SKM-1 treated with dmso at 0.1 percent for 144 hours (cell line): Measurements from ENCODE around the gene ELMO1.

Source experiments
- DNase-seq: peaks from one replicate; lab custom pipeline; 2025; ENCODE audit not compliant: unreplicated experiment; lab: John Stamatoyannopoulos, UW

The ELMO1 gene

GRCh38 chr7:37448636-37449361 is at the start of gene ELMO1:
ELMO1 (minus strand) TSS chr7:37448864; CDS start chr7:37342690, 106,174 bp downstream.
- peak; percentile 96 for DNase-seq

GRCh38 chr7:37497576-37497975 is 48.9 kb upstream of the ELMO1 start:
- DNase-seq: no peak

- peak; percentile 72 for DNase-seq
Observed at GRCh38 chr7:37495574-37496184, 47.0 kb upstream of the ELMO1 start.

- DNase-seq: peak; percentile 66
Observed at GRCh38 chr7:37494926-37495325, 46.3 kb upstream of the ELMO1 start.

- no peak for DNase-seq
Observed at GRCh38 chr7:37493810-37494209, 45.1 kb upstream of the ELMO1 start.

GRCh38 chr7:37493123-37493522 is 44.5 kb upstream of the ELMO1 start:
- no peak for DNase-seq

- DNase-seq: no peak
Observed at GRCh38 chr7:37491919-37492694, 43.4 kb upstream of the ELMO1 start.

- DNase-seq: no peak
Observed at GRCh38 chr7:37489703-37490102, 41.0 kb upstream of the ELMO1 start.

- DNase-seq: peak; percentile 87
Observed at GRCh38 chr7:37488163-37488764, 39.6 kb upstream of the ELMO1 start.

GRCh38 chr7:37484426-37485073 is 35.9 kb upstream of the ELMO1 start:
- no peak for DNase-seq

GRCh38 chr7:37483627-37484026 is 35.0 kb upstream of the ELMO1 start:
- DNase-seq: no peak

- DNase-seq: no peak
Observed at GRCh38 chr7:37482953-37483352, 34.3 kb upstream of the ELMO1 start.

- no peak for DNase-seq
Observed at GRCh38 chr7:37482505-37482904, 33.8 kb upstream of the ELMO1 start.

GRCh38 chr7:37481722-37482288 is 33.1 kb upstream of the ELMO1 start:
- DNase-seq: no peak

- no peak for DNase-seq
Observed at GRCh38 chr7:37481154-37481553, 32.5 kb upstream of the ELMO1 start.

- DNase-seq: peak; percentile 73
Observed at GRCh38 chr7:37480041-37481031, 31.7 kb upstream of the ELMO1 start.

GRCh38 chr7:37476881-37477450 is 28.3 kb upstream of the ELMO1 start:
- no peak for DNase-seq

- DNase-seq: no peak
Observed at GRCh38 chr7:37476428-37476827, 27.8 kb upstream of the ELMO1 start.

- DNase-seq: no peak
Observed at GRCh38 chr7:37475646-37476045, 27.0 kb upstream of the ELMO1 start.
